MCF 10A (cell line): Measurements from ENCODE around the gene MRPL44. TPM values are rescaled to one million over a fixed set of nuclear protein-coding genes. Genes with fewer than 3 reads are reported as not detected.
"Not testable (repeated sequence)": the region's sequence is repeated elsewhere in the genome, so short reads cannot be mapped to it uniquely, and the experiment has no call there.

Experiments
- BruUV-seq: library from RNA; stranded (reverse); fragments of 400-500 nt; replicated peaks from 2 replicates; lab custom pipeline; 2021; lab: Mats Ljungman, UMichigan
- CTCF ChIA-PET: fragments of 300-600 bp; sonication (Branson Sonifier 250); formaldehyde crosslinking; extraction: SDS; loops from one replicate; lab custom pipeline; 2021; ENCODE audit warnings: antibody characterized with exemption, inconsistent platforms; lab: Yijun Ruan, JAX
- POLR2A ChIA-PET: fragments of 300-600, 350-650 bp; sonication (Branson Sonifier 250); formaldehyde crosslinking; extraction: SDS; loops from one replicate; lab custom pipeline; 2020; ENCODE audit warnings: antibody characterized with exemption, inconsistent platforms; lab: Yijun Ruan, JAX
- DNase-seq: peaks from one replicate; pipeline ENCODE4 v3.0.0-alpha.2; 2018; ENCODE audit not compliant: unreplicated experiment
- H3K27ac Mint-ChIP-seq: one replicate; pipeline ENCODE4 v1.8.0; 2022; ENCODE audit warnings: mild to moderate bottlenecking, low read depth, mixed read lengths; ENCODE audit not compliant: unreplicated experiment
- H3K27me3 Mint-ChIP-seq: one replicate; pipeline ENCODE4 v1.8.0; 2022; ENCODE audit warnings: mixed read lengths; ENCODE audit not compliant: insufficient read depth, unreplicated experiment
- H3K36me3 Mint-ChIP-seq: one replicate; pipeline ENCODE4 v1.8.0; 2022; ENCODE audit warnings: mild to moderate bottlenecking, moderate library complexity, mixed read lengths; ENCODE audit not compliant: insufficient read depth, unreplicated experiment
- H3K4me1 Mint-ChIP-seq: one replicate; pipeline ENCODE4 v1.8.0; 2022; ENCODE audit warnings: mixed read lengths; ENCODE audit not compliant: insufficient read depth, unreplicated experiment
- H3K4me3 Mint-ChIP-seq: one replicate; pipeline ENCODE4 v1.8.0; 2022; ENCODE audit warnings: mild to moderate bottlenecking, moderate library complexity, mixed read lengths; ENCODE audit not compliant: unreplicated experiment
- H3K9me3 Mint-ChIP-seq: one replicate; pipeline ENCODE4 v1.8.0; 2022; ENCODE audit warnings: mixed read lengths; ENCODE audit not compliant: unreplicated experiment
- CTCF ChIP-seq: fragments of 200-600 bp; IDR thresholded peaks from one replicate; pipeline ENCODE4 v1.8.0; 2022; ENCODE audit warnings: antibody characterized with exemption, mild to moderate bottlenecking; ENCODE audit not compliant: unreplicated experiment
- intact Hi-C: fragments of 100-400 bp; cut with micrococcal nuclease; formaldehyde crosslinking; loops from 2 replicates; pipeline ENCODE4 v1.14.1; 2022
- total RNA-seq: library from RNA; stranded (reverse); gene quantifications from 2 replicates; pipeline ENCODE4 v1.2.3, GENCODE V29; 2022

MRPL44 gene
- total RNA-seq, 1 experiment from 2014 or later, result 27.4 TPM

GRCh38 chr2:223997938-223998337 lies 40.7 kb downstream of the MRPL44 start:
- peaks cover 34% of the 10 kb centered on the region for H3K36me3 Mint-ChIP-seq
- H3K4me1 Mint-ChIP-seq, result peaks cover 5% of the 10 kb centered on the region
- no peak for TF ChIP-seq CTCF
- CTCF ChIA-PET, result interaction anchor here (9.8 kb wide), 1 partner anchor 287 kb away, joined by 455 read pairs; no protein-coding TSS in a partner anchor
- intact Hi-C loops, result no loop called here
- POLR2A ChIA-PET, result no interaction called here
- H3K27ac Mint-ChIP-seq, result no peak overlapping the region
- BruUV-seq, result no TSS peak
- no peaks in the 10 kb centered on the region for H3K9me3 Mint-ChIP-seq
- no peak for DNase-seq
- no peaks in the 10 kb centered on the region for H3K27me3 Mint-ChIP-seq
- H3K4me3 Mint-ChIP-seq, result no peak overlapping the region

GRCh38 chr2:223998948-223999347 lies 41.7 kb downstream of the MRPL44 start:
- no peaks in the 10 kb centered on the region for H3K27me3 Mint-ChIP-seq
- no peak overlapping the region for H3K4me3 Mint-ChIP-seq
- H3K9me3 Mint-ChIP-seq, result no peaks in the 10 kb centered on the region
- peaks cover 5% of the 10 kb centered on the region for H3K4me1 Mint-ChIP-seq
- CTCF ChIA-PET, result interaction anchor here (0.6 to 1.2 kb wide), 4 partner anchors 28 to 286 kb away, joined by 3 to 4 read pairs (median 4); no protein-coding TSS in a partner anchor
- H3K27ac Mint-ChIP-seq, result no peak overlapping the region
- POLR2A ChIA-PET, result no interaction called here
- intact Hi-C loops, result no loop called here
- no peak for TF ChIP-seq CTCF
- no TSS peak for BruUV-seq
- peaks cover 34% of the 10 kb centered on the region for H3K36me3 Mint-ChIP-seq
- no peak for DNase-seq

- H3K27me3 Mint-ChIP-seq, result no peaks in the 10 kb centered on the region
These were observed 42.6 kb downstream of the MRPL44 start for GRCh38 chr2:223999862-224000261.

GRCh38 chr2:224000662-224001061 lies 43.4 kb downstream of the MRPL44 start:
- H3K4me1 Mint-ChIP-seq, BruUV-seq, DNase-seq, intact Hi-C loops, H3K27ac Mint-ChIP-seq, H3K9me3 Mint-ChIP-seq, H3K4me3 Mint-ChIP-seq, H3K27me3 Mint-ChIP-seq, POLR2A ChIA-PET: not testable (repeated sequence)
- CTCF ChIA-PET, result interaction anchor here (1.0 to 1.2 kb wide), 5 partner anchors 31 to 329 kb away, joined by 3 to 5 read pairs (median 3); no protein-coding TSS in a partner anchor
- peaks cover 24% of the 10 kb centered on the region for H3K36me3 Mint-ChIP-seq

More at GRCh38 chr2:223999862-224000261, 42.6 kb downstream of the MRPL44 start:
- Mint-ChIP-seq H3K4me3 (no peak overlapping the region), H3K9me3 (no peaks in the 10 kb centered on the region), H3K36me3 (peaks cover 27% of the 10 kb centered on the region), H3K4me1 (peaks cover 2% of the 10 kb centered on the region), H3K27ac (no peak overlapping the region)
- TF ChIP-seq CTCF, result no peak
- CTCF ChIA-PET, result interaction anchor here (1.0 to 1.2 kb wide), 3 partner anchors 30 to 285 kb away, joined by 3 to 5 read pairs (median 4); no protein-coding TSS in a partner anchor
- POLR2A ChIA-PET, result no interaction called here
- intact Hi-C loops, result no loop called here
- no TSS peak for BruUV-seq
- no peak for DNase-seq
